Keratinocyte (primary cell): Measurements from ENCODE around the gene PRSS50. TPM values are rescaled to one million over a fixed set of nuclear protein-coding genes. Genes with fewer than 3 reads are reported as not detected.

ENCODE experiments used
- DNase-seq: peaks from one replicate; pipeline ENCODE4 v3.0.0-alpha.2; 2011; ENCODE audit warnings: low read depth, missing footprints, low spot score
- FAIRE-seq: peaks from 2 replicates; lab custom pipeline; 2011; peaks lifted over from hg19 to GRCh38; lab: Jason Lieb, UNC
- H2AFZ ChIP-seq: 2 replicates; pipeline ENCODE4 v1.6.0; 2012; ENCODE audit warnings: low read length, control low read depth, inconsistent platforms; ENCODE audit not compliant: control insufficient read depth
- H3K27ac ChIP-seq: 2 replicates; pipeline ENCODE4 v1.5.1; 2011; ENCODE audit warnings: low read length; ENCODE audit not compliant: control insufficient read depth, insufficient read depth
- H3K27me3 ChIP-seq: 3 replicates; pipeline ENCODE4 v1.6.0; 2011; ENCODE audit warnings: low read length; ENCODE audit not compliant: control insufficient read depth, insufficient read depth; ENCODE audit errors: extremely low read depth
- H3K36me3 ChIP-seq, 2 experiments: 2 replicates in 1 of 2; 3 replicates in 1 of 2; pipeline ENCODE4 v1.5.1; 2011; ENCODE audit warnings: low read length in 2 of 2, mild to moderate bottlenecking in 1 of 2; ENCODE audit not compliant: control insufficient read depth in 2 of 2, insufficient read depth in 2 of 2; ENCODE audit errors: extremely low read depth in 1 of 2
- H3K4me1 ChIP-seq: 3 replicates; pipeline ENCODE4 v1.5.1; 2011; ENCODE audit warnings: low read length; ENCODE audit not compliant: control insufficient read depth, insufficient read depth; ENCODE audit errors: extremely low read depth
- H3K4me2 ChIP-seq: 3 replicates; pipeline ENCODE4 v1.6.0; 2011; ENCODE audit warnings: low read depth, low read length; ENCODE audit not compliant: control insufficient read depth, insufficient read depth; ENCODE audit errors: extremely low read depth
- H3K4me3 ChIP-seq, 3 experiments: fragments of 200-600 bp in 1 of 3; sonication (generic) in 1 of 3; 2 replicates in 2 of 3; 3 replicates in 1 of 3; pipeline ENCODE4 v1.5.1; 2011 to 2016; ENCODE audit warnings: low read length in 3 of 3, mild to moderate bottlenecking in 3 of 3, control low read depth in 2 of 3, inconsistent platforms in 1 of 3, low read depth in 1 of 3, mixed read lengths in 1 of 3, mixed run types in 1 of 3, moderate library complexity in 1 of 3; ENCODE audit not compliant: control insufficient read depth in 2 of 3, insufficient read depth in 2 of 3; ENCODE audit errors: extremely low read depth in 1 of 3
- H3K79me2 ChIP-seq: 2 replicates; pipeline ENCODE4 v1.6.0; 2012; ENCODE audit warnings: low read length; ENCODE audit not compliant: control insufficient read depth, insufficient read depth
- H3K9ac ChIP-seq: 3 replicates; pipeline ENCODE4 v1.6.0; 2011; ENCODE audit warnings: low read length; ENCODE audit not compliant: control insufficient read depth, insufficient read depth; ENCODE audit errors: extremely low read depth
- H3K9me1 ChIP-seq: 3 replicates; pipeline ENCODE4 v1.6.0; 2011; ENCODE audit warnings: low read length; ENCODE audit not compliant: control insufficient read depth, insufficient read depth; ENCODE audit errors: extremely low read depth
- H3K9me3 ChIP-seq: 2 replicates; pipeline ENCODE4 v1.5.1; 2012; ENCODE audit warnings: low read depth, low read length; ENCODE audit not compliant: control insufficient read depth
- H4K20me1 ChIP-seq: 3 replicates; pipeline ENCODE4 v1.6.0; 2011; ENCODE audit warnings: low read length; ENCODE audit not compliant: control insufficient read depth, insufficient read depth; ENCODE audit errors: extremely low read depth
- CTCF ChIP-seq, 3 experiments: IDR thresholded peaks in 1 of 3; conservative IDR thresholded peaks in 1 of 3; optimal IDR thresholded peaks in 1 of 3; 2 replicates in 2 of 3; 3 replicates in 1 of 3; pipeline versions ENCODE3 to v1.5.1; 2011; ENCODE audit warnings: low read length in 3 of 3, mild to moderate bottlenecking in 3 of 3, moderate library complexity in 2 of 3, control low read depth in 1 of 3, inconsistent platforms in 1 of 3; ENCODE audit not compliant: insufficient read depth in 2 of 3; ENCODE audit errors: extremely low read depth in 1 of 3
- EZH2 ChIP-seq: IDR thresholded peaks from one replicate; pipeline ENCODE4 v1.6.1; 2012; ENCODE audit warnings: inconsistent platforms, mild to moderate bottlenecking, low read length, moderate library complexity
- dilution Hi-C: fragments of 300-500 bp; cut with MboI; formaldehyde crosslinking; loops from one replicate; pipeline ENCODE4 v1.7.0; 2020; ENCODE audit warnings: low sequenced_read_pairs; ENCODE audit not compliant: extremely low pct_ligation_motif_present
- polyA plus RNA-seq, 5 experiments: library from polyadenylated mRNA; depleted of rRNA in 3 of 5; stranded (reverse) in 3 of 5; stranded (forward) in 1 of 5; unstranded in 1 of 5; fragments of >200 nt; gene quantifications; 1 replicate in 1 of 5; 2 replicates in 3 of 5; 3 replicates in 1 of 5; pipeline versions ENCODE4 v1.2.1 to v1.2.3, GENCODE V29; 2011 to 2012; ENCODE audit warnings: missing spikeins in 2 of 5, low read depth in 1 of 5, low replicate concordance in 1 of 5

PRSS50 gene
- polyA plus RNA-seq, 1 donor (not counting 4 experiments of a cell fraction or from before 2014, with no cell fraction given): not detected

DNA sequence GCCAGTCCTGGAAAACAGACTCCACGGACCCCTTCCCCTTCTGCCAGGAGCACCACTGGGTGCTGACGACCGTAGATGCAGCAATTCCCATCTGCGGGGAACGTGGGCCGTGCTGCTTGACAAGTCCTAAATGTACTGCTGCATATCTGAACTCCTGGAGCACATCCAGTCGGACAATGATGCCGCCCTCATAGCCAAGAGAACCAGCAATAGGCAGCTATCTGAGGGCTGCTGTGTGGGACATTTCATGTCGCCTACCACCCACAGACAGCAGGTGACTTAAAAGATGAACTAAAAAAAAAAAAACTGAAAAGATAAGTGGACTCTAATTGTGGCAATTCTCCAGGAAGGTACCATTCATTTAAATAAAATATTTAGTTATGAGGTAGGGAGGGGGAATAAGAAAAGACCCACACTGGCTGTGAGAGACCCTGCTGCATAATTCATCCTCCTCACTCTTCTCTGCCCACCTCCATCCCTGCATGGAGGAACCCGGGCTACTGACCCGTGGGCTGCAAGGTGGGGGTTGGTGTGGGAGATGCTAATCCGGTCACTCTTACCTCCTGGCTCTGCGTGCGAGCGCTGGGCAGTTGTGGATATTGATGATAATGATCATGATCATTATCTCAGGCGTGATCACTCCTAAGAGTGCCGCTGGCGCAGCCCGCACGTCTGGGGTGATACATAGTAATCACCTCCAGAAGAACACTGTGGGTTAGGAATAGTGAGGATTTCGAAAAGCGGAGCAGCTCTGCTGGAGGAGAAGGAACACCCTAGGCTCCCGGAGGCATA lies 52.5 kb downstream of the PRSS50 start:
- TF ChIP-seq CTCF (optimal IDR thresholded peaks at IDR 0.05 in 1 of 3, IDR thresholded peaks at IDR 0.05 in 1 of 3, conservative IDR thresholded peaks at IDR 0.05 in 1 of 3; ENCODE audit: extremely low read depth in 1 of 3, insufficient read depth in 2 of 3, low read length in 3 of 3) (no peak), EZH2 (no peak)
- no peaks in the 10 kb centered on the region for H3K27me3 ChIP-seq
- H2AFZ ChIP-seq: no peak overlapping the region
- H3K27ac ChIP-seq: no peak overlapping the region
- H3K4me1 ChIP-seq: peaks cover 12% of the 10 kb centered on the region
- H3K4me3 ChIP-seq: no peak overlapping the region
- dilution Hi-C loops: no loop called here
- H3K79me2 ChIP-seq: no peaks in the 10 kb centered on the region
- H4K20me1 ChIP-seq: no peaks in the 10 kb centered on the region
- no peaks in the 10 kb centered on the region for H3K9me1 ChIP-seq
- H3K4me2 ChIP-seq: no peak overlapping the region
- H3K9me3 ChIP-seq: no peaks in the 10 kb centered on the region
- DNase-seq (no peak), FAIRE-seq (no peak)
- H3K9ac ChIP-seq: no peak overlapping the region
- no peaks in the 10 kb centered on the region for H3K36me3 ChIP-seq

DNA sequence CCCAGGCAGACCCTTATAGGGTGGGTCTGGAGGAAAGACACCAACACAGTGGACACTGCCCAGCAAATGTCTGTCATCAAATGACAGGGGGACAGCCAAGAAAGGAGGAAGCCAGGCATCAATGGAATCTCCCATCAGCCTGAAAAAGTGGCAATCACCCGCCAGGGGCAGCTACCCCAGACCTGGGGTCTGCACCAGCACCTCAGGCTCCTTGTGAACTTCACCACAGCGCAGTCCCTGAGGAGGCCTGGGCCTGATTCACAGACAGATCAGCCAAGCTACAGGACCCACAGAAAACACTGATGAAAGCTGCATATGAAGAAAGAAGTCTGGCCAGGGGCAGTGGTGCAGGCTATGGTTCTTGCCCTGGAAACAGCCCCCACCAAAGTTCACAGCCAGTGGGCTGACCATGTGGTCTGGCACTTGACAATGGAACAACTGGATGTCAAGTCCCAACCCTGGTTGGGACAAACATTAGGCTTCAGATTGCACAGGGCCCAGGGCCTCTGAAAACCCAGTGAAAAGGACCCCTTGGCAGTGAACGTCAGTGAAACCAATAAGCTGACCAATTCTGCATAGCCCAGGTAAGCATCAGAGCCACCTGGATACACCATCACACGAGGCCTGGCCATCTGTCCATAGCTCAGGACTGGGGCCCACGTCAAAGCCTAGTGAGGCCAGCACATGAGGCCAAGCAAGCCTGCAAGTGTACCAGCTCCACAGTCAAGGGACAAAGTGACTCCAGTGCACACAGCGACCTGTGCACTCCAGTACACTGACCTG lies 53.3 kb downstream of the PRSS50 start:
- Histone ChIP-seq H3K27me3 (no peaks in the 10 kb centered on the region), H3K4me1 (peaks cover 15% of the 10 kb centered on the region), H2AFZ (no peak overlapping the region), H3K27ac (no peak overlapping the region), H3K9me3 (no peaks in the 10 kb centered on the region), H3K4me2 (no peak overlapping the region), H3K9me1 (no peaks in the 10 kb centered on the region), H3K4me3 (no peak overlapping the region), H3K36me3 (no peaks in the 10 kb centered on the region), H3K79me2 (no peaks in the 10 kb centered on the region), H3K9ac (no peak overlapping the region), H4K20me1 (no peaks in the 10 kb centered on the region)
- TF ChIP-seq CTCF (optimal IDR thresholded peaks at IDR 0.05 in 1 of 3, IDR thresholded peaks at IDR 0.05 in 1 of 3, conservative IDR thresholded peaks at IDR 0.05 in 1 of 3; ENCODE audit: extremely low read depth in 1 of 3, insufficient read depth in 2 of 3, low read length in 3 of 3): no peak
- no peak for TF ChIP-seq EZH2
- dilution Hi-C loops: no loop called here
- DNase-seq (no peak), FAIRE-seq (no peak)
